Right ventricle myocardium superior (tissue), 1 donor: Measurements from ENCODE around the gene ABCC6. TPM values are rescaled to one million over a fixed set of nuclear protein-coding genes. Genes with fewer than 3 reads are reported as not detected.
"Not testable (repeated sequence)": the region's sequence is repeated elsewhere in the genome, so short reads cannot be mapped to it uniquely, and the experiment has no call there.

Source experiments
- ATAC-seq: fragments of 200-7000 bp; cut with Tn5 transposase; one replicate; pipeline ENCODE4 v1.9.1; 2020; ENCODE audit warnings: mild to moderate bottlenecking; ENCODE audit not compliant: poor library complexity
- DNase-seq: peaks from one replicate; pipeline ENCODE4 v3.0.0-alpha.2; 2020
- intact Hi-C: fragments of 100-400 bp; cut with DNase I; formaldehyde crosslinking; loops from one replicate; pipeline ENCODE4 v1.11.2; 2022
- total RNA-seq: library from RNA; stranded (reverse); fragmentation: NEBNext Ultra II Directional; extraction: Animal tissue kit (Norgen Biotek cat#: 25700); gene quantifications from one replicate; pipeline ENCODE4 v1.2.1, GENCODE V29; 2021
- donor health status: DM: no; HTN: yes; CAD: no; lungs with severe emphysema.

ABCC6 gene
- total RNA-seq, 1 donor from 2014 or later, result 1.5 TPM

- intact Hi-C loops, DNase-seq, ATAC-seq: not testable (repeated sequence)
Measured at GRCh38 chr16:16237738-16238137, 14.4 kb upstream of the ABCC6 start.

- intact Hi-C loops, ATAC-seq, DNase-seq: not testable (repeated sequence)
Measured at GRCh38 chr16:16237071-16237470, 13.8 kb upstream of the ABCC6 start.

GRCh38 chr16:16232692-16233061, 9.4 kb upstream of the ABCC6 start:
- intact Hi-C loops, DNase-seq: not testable (repeated sequence)
- ATAC-seq, result peak; percentile 70

GRCh38 chr16:16223662-16224241, 458 bp upstream of the ABCC6 start:
- DNase-seq, intact Hi-C loops: not testable (repeated sequence)
- peak; percentile 47 for ATAC-seq

GRCh38 chr16:16221382-16221781, 1.9 kb downstream of the ABCC6 start:
- intact Hi-C loops, ATAC-seq, DNase-seq: not testable (repeated sequence)

- ATAC-seq, intact Hi-C loops: not testable (repeated sequence)
Measured at GRCh38 chr16:16220449-16220848, 2.8 kb downstream of the ABCC6 start.

GRCh38 chr16:16218787-16219186, 4.5 kb downstream of the ABCC6 start:
- ATAC-seq, DNase-seq, intact Hi-C loops: not testable (repeated sequence)

More at GRCh38 chr16:16220449-16220848, 2.8 kb downstream of the ABCC6 start:
- not testable (repeated sequence) for DNase-seq

GRCh38 chr16:16218349-16218748, 4.9 kb downstream of the ABCC6 start:
- intact Hi-C loops, ATAC-seq, DNase-seq: not testable (repeated sequence)

- intact Hi-C loops, DNase-seq: not testable (repeated sequence)
- peak; percentile 78 for ATAC-seq
Measured at GRCh38 chr16:16213863-16214293, 9.4 kb downstream of the ABCC6 start.

GRCh38 chr16:16211404-16211803, 11.9 kb downstream of the ABCC6 start:
- intact Hi-C loops, DNase-seq, ATAC-seq: not testable (repeated sequence)

GRCh38 chr16:16208461-16208860, 14.8 kb downstream of the ABCC6 start:
- DNase-seq, intact Hi-C loops, ATAC-seq: not testable (repeated sequence)

- intact Hi-C loops, ATAC-seq, DNase-seq: not testable (repeated sequence)
Measured at GRCh38 chr16:16207787-16208334, 15.4 kb downstream of the ABCC6 start.

GRCh38 chr16:16207097-16207786, 16.1 kb downstream of the ABCC6 start:
- ATAC-seq, intact Hi-C loops, DNase-seq: not testable (repeated sequence)

GRCh38 chr16:16205864-16206263, 17.4 kb downstream of the ABCC6 start:
- DNase-seq, ATAC-seq, intact Hi-C loops: not testable (repeated sequence)

GRCh38 chr16:16204552-16204951, 18.7 kb downstream of the ABCC6 start:
- intact Hi-C loops, DNase-seq, ATAC-seq: not testable (repeated sequence)

- intact Hi-C loops, ATAC-seq, DNase-seq: not testable (repeated sequence)
Measured at GRCh38 chr16:16203494-16203893, 19.8 kb downstream of the ABCC6 start.

GRCh38 chr16:16202400-16203143, 20.7 kb downstream of the ABCC6 start:
- DNase-seq, intact Hi-C loops: not testable (repeated sequence)
- ATAC-seq, result peak; percentile 60

GRCh38 chr16:16201880-16202279, 21.4 kb downstream of the ABCC6 start:
- intact Hi-C loops, ATAC-seq, DNase-seq: not testable (repeated sequence)

- intact Hi-C loops, ATAC-seq, DNase-seq: not testable (repeated sequence)
Measured at GRCh38 chr16:16200391-16200790, 22.9 kb downstream of the ABCC6 start.
